ENCODE data around the gene ENC1. TPM values are rescaled to one million over a fixed set of nuclear protein-coding genes. Genes with fewer than 3 reads are reported as not detected.
"Not testable (repeated sequence)": the region's sequence is repeated elsewhere in the genome, so short reads cannot be mapped to it uniquely, and the experiment has no call there.

Gene ENC1
- total RNA-seq, 1 donor from 2014 or later = 3.8 TPM

DNA sequence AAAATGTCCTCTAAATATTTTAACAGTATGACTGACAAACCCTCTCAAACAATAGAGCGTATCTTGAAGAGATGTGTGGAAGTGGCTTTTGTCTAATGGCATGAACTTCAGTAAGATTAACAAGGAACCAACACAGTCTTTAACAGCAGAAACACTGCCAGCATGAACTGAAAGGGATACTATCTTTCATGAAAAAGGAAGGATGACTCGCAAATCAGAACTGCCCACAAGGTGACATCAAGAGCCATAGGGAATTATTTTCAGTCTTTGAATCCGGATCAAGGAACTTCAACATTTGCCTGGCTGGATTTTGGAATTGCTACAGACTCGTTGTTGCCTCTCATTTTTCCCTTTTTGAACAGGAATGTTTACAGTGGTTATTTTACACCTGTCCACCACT is 39.4 kb upstream of the ENC1 start:
- Histone ChIP-seq H3K27ac (replicated peaks) (no peak overlapping the region), H3K4me3 (no peak overlapping the region), H3K9me3 (replicated peaks) (no peaks in the 10 kb centered on the region), H3K4me1 (peaks cover 4% of the 10 kb centered on the region), H3K36me3 (no peaks in the 10 kb centered on the region), H3K27me3 (ENCODE audit: low read depth) (no peaks in the 10 kb centered on the region)
- no peak for DNase-seq
- intact Hi-C loops (cut with micrococcal nuclease) = no loop called here
- TF ChIP-seq, protein P1, sequence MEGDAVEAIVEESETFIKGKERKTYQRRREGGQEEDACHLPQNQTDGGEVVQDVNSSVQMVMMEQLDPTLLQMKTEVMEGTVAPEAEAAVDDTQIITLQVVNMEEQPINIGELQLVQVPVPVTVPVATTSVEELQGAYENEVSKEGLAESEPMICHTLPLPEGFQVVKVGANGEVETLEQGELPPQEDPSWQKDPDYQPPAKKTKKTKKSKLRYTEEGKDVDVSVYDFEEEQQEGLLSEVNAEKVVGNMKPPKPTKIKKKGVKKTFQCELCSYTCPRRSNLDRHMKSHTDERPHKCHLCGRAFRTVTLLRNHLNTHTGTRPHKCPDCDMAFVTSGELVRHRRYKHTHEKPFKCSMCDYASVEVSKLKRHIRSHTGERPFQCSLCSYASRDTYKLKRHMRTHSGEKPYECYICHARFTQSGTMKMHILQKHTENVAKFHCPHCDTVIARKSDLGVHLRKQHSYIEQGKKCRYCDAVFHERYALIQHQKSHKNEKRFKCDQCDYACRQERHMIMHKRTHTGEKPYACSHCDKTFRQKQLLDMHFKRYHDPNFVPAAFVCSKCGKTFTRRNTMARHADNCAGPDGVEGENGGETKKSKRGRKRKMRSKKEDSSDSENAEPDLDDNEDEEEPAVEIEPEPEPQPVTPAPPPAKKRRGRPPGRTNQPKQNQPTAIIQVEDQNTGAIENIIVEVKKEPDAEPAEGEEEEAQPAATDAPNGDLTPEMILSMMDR (IDR thresholded peaks at IDR 0.05; ENCODE audit: borderline replicate concordance) = no peak

DNA sequence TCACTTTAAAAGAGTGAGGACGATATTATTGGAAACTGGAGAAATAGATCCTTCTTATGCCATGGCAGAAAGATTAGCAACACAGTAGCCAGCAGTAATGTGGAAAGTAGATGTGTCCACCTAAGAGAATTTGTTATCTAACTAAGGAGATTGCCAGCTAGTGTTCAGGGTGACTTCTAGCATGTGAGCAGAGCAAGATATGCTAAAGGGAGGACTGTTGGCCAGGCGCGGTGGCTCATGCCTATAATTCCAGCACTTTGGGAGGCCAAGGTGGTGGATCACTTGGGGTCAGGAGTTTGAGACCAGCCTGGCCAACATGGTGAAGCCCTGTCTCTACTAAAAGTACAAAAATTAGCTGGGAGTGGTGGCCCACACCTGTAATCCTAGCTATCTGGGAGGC is 38.8 kb upstream of the ENC1 start:
- H3K4me3 ChIP-seq; H3K4me1 ChIP-seq; H3K27ac ChIP-seq (replicated peaks); H3K9me3 ChIP-seq (replicated peaks); DNase-seq; intact Hi-C loops (cut with micrococcal nuclease); H3K36me3 ChIP-seq; H3K27me3 ChIP-seq (ENCODE audit: low read depth): not testable (repeated sequence)

DNA sequence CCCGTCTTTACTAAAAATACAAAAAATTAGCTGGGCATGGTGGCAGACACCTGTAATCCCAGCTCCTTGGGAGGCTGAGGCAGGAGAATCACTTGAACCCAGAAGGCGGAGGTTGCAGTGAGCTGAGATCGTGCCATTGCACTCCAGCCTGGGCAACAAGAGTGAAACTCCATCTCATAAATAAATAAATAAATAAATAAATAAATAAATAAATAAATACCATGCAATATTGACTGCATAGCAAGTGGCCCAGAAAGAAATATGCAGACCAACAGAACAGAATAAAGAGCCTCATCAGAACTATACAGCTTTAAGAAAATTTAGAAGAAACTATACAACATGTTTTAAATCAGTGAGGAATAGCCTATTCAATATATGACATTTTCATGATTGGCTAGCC is 37.6 kb upstream of the ENC1 start:
- H3K36me3 ChIP-seq; DNase-seq; H3K4me1 ChIP-seq; H3K27me3 ChIP-seq (ENCODE audit: low read depth); intact Hi-C loops (cut with micrococcal nuclease); H3K4me3 ChIP-seq; H3K27ac ChIP-seq (replicated peaks); H3K9me3 ChIP-seq (replicated peaks): not testable (repeated sequence)

DNA sequence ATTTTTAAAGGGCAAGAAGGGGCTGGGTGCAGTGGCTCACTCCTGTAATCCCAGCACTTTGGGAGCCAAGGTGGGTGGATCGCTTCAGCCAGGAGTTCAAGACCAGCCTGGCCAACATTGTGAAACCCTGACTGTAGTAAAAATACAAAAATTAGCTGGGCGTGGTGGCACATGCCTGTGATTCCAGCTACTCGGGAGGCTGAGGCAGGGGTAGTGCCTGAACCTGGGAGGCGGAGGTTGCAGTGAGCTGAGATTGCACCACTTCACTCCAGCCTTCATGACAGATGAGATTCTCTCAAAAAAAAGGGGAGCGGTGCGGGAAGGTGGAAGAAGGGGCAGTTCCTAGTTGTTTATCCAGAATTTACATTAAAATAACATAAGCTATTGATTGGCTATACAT is 35.9 kb upstream of the ENC1 start:
- H3K36me3 ChIP-seq; DNase-seq; H3K27ac ChIP-seq (replicated peaks); intact Hi-C loops (cut with micrococcal nuclease); H3K4me3 ChIP-seq; H3K9me3 ChIP-seq (replicated peaks); H3K27me3 ChIP-seq (ENCODE audit: low read depth): not testable (repeated sequence)
- H3K4me1 ChIP-seq = peaks cover 21% of the 10 kb centered on the region

DNA sequence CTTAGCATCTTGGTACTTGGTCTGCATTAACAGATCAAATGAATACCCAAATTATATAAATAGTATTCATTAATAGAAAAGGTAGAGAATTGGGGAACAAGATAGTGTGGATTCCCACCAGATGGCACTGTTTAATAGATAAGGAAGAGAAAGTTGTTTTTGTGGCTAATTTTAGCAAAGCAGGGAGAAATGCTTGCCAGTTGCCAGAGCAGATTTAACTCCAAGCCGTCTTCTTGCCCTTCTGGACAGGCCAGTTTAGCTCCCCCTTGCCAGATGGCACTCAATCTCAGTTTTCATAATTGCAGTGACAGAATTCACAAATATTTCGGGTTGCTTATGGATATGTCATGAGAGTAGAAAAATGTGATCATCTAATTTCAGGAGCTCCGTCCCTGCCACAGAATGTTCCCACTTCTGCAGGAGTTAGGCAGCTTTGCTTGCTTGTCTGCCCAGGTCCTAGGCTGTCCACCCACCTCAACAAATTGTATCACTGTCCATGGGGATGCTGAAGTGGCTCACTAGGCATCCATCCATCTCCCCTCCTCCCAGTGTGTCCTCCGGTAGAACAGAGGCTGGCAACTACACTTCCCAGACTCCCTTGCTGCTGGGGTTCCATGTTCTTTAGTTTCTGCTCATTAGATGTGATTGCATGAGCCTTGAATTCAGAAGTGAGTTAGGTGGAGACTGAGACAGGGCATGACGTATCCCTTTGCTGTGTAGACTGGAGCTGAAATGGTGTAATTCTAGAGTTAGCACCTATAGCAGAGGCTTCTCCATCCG is 32.7 kb upstream of the ENC1 start:
- Histone ChIP-seq H3K36me3 (no peaks in the 10 kb centered on the region), H3K27me3 (ENCODE audit: low read depth) (no peaks in the 10 kb centered on the region), H3K4me3 (peak overlapping the region; percentile 53), H3K9me3 (replicated peaks) (no peaks in the 10 kb centered on the region), H3K27ac (replicated peaks) (peak overlapping the region; percentile 67), H3K4me1 (peaks cover 21% of the 10 kb centered on the region)
- DNase-seq = no peak
- intact Hi-C loops (cut with micrococcal nuclease) = no loop called here
- TF ChIP-seq, protein P1 (IDR thresholded peaks at IDR 0.05; ENCODE audit: borderline replicate concordance) = peak; percentile 50

DNA sequence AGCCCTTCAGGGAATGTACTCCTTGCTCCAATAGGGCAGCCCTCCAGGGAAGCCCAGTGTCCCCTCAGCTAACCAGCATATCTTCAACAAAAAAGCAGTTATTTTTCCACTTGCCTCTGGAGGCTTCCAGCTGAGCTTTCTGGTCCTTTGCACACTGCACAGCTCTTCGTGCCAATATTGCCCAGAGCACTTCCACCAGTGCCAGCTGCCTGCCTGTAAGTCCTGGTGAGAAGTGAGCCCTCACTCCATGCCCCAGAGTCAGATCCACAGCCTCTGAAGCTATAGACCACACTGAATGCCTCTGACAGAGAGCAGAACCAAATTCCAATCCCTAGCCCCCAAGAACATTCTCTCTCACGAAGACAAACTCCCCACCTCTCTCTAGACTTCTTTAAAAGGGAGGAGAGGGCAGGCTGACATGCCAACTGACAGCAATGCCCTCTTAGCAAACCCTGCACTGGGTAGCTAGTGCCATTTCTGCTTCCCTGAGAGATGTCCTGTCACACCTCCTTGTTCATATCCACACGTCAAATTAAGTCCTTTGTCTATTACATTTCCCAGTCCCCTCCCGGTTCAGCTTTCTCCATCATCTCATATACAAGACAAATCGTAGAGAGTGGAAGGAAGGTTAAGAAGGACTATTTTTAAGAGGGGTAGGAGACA is 31.8 kb upstream of the ENC1 start:
- H3K27me3 ChIP-seq (ENCODE audit: low read depth) = no peaks in the 10 kb centered on the region
- H3K27ac ChIP-seq (replicated peaks) = peak overlapping the region; percentile 67
- intact Hi-C loops (cut with micrococcal nuclease) = no loop called here
- TF ChIP-seq, protein P1 (IDR thresholded peaks at IDR 0.05; ENCODE audit: borderline replicate concordance) = no peak
- H3K36me3 ChIP-seq = no peaks in the 10 kb centered on the region
- peak overlapping the region; percentile 53 for H3K4me3 ChIP-seq
- peaks cover 21% of the 10 kb centered on the region for H3K4me1 ChIP-seq
- H3K9me3 ChIP-seq (replicated peaks) = no peaks in the 10 kb centered on the region
- no peak for DNase-seq

DNA sequence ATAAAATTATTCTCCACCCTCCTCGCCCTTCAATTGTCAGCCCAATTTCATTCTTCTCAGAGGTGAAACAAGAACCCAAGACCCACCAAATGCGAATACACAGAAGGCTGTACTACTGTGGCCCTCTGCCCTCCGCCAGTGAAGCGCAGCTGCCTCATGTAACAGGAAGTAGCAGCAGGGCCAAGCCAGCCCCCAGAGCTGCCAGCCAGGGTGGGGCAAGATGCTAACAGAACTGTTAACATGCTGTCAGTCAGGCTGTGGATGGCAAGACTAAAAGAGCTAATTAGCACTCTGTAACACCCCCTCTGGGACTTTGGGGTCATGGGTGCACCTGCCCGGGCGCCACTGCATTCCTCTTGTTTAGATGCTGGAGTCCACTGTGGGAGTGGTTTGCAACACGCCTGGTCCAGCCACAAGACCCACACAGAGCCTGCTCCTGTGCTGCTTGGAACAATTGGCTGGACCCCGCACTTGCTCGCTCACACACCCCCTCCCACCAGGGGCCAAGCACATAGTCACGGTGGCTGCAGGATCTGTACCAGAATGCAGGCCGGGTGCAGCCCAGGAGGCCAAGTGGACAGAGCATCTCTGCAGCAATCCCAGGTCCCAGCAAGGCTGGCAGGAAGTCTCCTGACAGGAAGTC is 30.0 kb upstream of the ENC1 start:
- TF ChIP-seq, protein P1 (IDR thresholded peaks at IDR 0.05; ENCODE audit: borderline replicate concordance) = no peak
- Histone ChIP-seq H3K4me1 (peaks cover 21% of the 10 kb centered on the region), H3K36me3 (no peaks in the 10 kb centered on the region), H3K27ac (replicated peaks) (no peak overlapping the region), H3K9me3 (replicated peaks) (no peaks in the 10 kb centered on the region), H3K27me3 (ENCODE audit: low read depth) (no peaks in the 10 kb centered on the region), H3K4me3 (no peak overlapping the region)
- intact Hi-C loops (cut with micrococcal nuclease) = no loop called here
- DNase-seq = no peak
